22Rv1 (cell line): ENCODE measurements around the gene ANK2.
"Not testable (repeated sequence)": the region's sequence is repeated elsewhere in the genome, so short reads cannot be mapped to it uniquely, and the experiment has no call there.

Source experiments
- H3K27ac ChIP-seq: fragments of 450-650 bp; 2 replicates; pipeline ENCODE4 v1.5.1; 2017
- CTCF ChIP-seq: fragments of 450-650 bp; IDR thresholded peaks from 2 replicates; pipeline ENCODE4 v1.5.1; 2017; ENCODE audit warnings: mild to moderate bottlenecking
- ZFX ChIP-seq: fragments of 450-650 bp; IDR thresholded peaks from 2 replicates; pipeline ENCODE4 v1.6.1; 2017; ENCODE audit warnings: antibody characterized with exemption, borderline replicate concordance

ANK2 gene

GRCh38 chr4:113222471-113222870 is 173.0 kb downstream of the ANK2 start:
- TF ChIP-seq ZFX (no peak), CTCF (no peak)

GRCh38 chr4:113223001-113223400 is 173.5 kb downstream of the ANK2 start:
- TF ChIP-seq ZFX (no peak), CTCF (no peak)
- H3K27ac ChIP-seq: no peak overlapping the region

More at GRCh38 chr4:113222471-113222870, 173.0 kb downstream of the ANK2 start:
- H3K27ac ChIP-seq: no peak overlapping the region

GRCh38 chr4:113232194-113232593 is 182.7 kb downstream of the ANK2 start:
- no peak overlapping the region for H3K27ac ChIP-seq
- TF ChIP-seq CTCF (no peak), ZFX (no peak)

- TF ChIP-seq ZFX (no peak), CTCF (no peak)
- H3K27ac ChIP-seq: no peak overlapping the region
Measured at GRCh38 chr4:113236916-113237315, 187.5 kb downstream of the ANK2 start.

- no peak for TF ChIP-seq ZFX
- no peak for TF ChIP-seq CTCF
Measured at GRCh38 chr4:113243312-113243711, 193.9 kb downstream of the ANK2 start.

GRCh38 chr4:113244747-113245146 is 195.3 kb downstream of the ANK2 start:
- not testable (repeated sequence) for H3K27ac ChIP-seq

More at GRCh38 chr4:113243312-113243711, 193.9 kb downstream of the ANK2 start:
- H3K27ac ChIP-seq: no peak overlapping the region

- H3K27ac ChIP-seq: no peak overlapping the region
- TF ChIP-seq CTCF (peak; percentile 52), ZFX (no peak)
Measured at GRCh38 chr4:113248320-113248719, 198.9 kb downstream of the ANK2 start.

GRCh38 chr4:113255628-113256027 is 206.2 kb downstream of the ANK2 start:
- TF ChIP-seq ZFX (no peak), CTCF (no peak)
- no peak overlapping the region for H3K27ac ChIP-seq
